HG03135 (cell line): Measurements from ENCODE around the gene SIAH2.

Experiments used
- ATAC-seq: cut with Tn5 transposase; IDR thresholded peaks from one replicate; pipeline ENCODE4 v1.9.1; 2021; ENCODE audit warnings: mild to moderate bottlenecking, moderate library complexity; ENCODE audit not compliant: unreplicated experiment

SIAH2 gene

GRCh38 chr3:150736903-150737832 lies 25.8 kb downstream of the SIAH2 start:
- no peak for ATAC-seq

- no peak for ATAC-seq
These were observed 26.7 kb downstream of the SIAH2 start for GRCh38 chr3:150736316-150736719.

GRCh38 chr3:150734795-150735119 lies 28.2 kb downstream of the SIAH2 start:
- ATAC-seq, result no peak

- ATAC-seq, result no peak
These were observed 28.8 kb downstream of the SIAH2 start for GRCh38 chr3:150733936-150734794.

- no peak for ATAC-seq
These were observed 29.5 kb downstream of the SIAH2 start for GRCh38 chr3:150733373-150733935.

- ATAC-seq, result no peak
These were observed 33.1 kb downstream of the SIAH2 start for GRCh38 chr3:150729682-150730360.

- no peak for ATAC-seq
These were observed 35.1 kb downstream of the SIAH2 start for GRCh38 chr3:150727653-150728502.

GRCh38 chr3:150725548-150725947 lies 37.4 kb downstream of the SIAH2 start:
- no peak for ATAC-seq

- no peak for ATAC-seq
These were observed 39.0 kb downstream of the SIAH2 start for GRCh38 chr3:150723946-150724345.

GRCh38 chr3:150722267-150722666 lies 40.7 kb downstream of the SIAH2 start:
- no peak for ATAC-seq

GRCh38 chr3:150721285-150722130 lies 41.5 kb downstream of the SIAH2 start:
- ATAC-seq, result no peak

- ATAC-seq, result no peak
These were observed 42.5 kb downstream of the SIAH2 start for GRCh38 chr3:150720444-150720843.

GRCh38 chr3:150710097-150710496 lies 52.9 kb downstream of the SIAH2 start:
- no peak for ATAC-seq

- ATAC-seq, result peak; percentile 98
These were observed 59.1 kb downstream of the SIAH2 start, which contains the start of gene ERICH6 for GRCh38 chr3:150703756-150704344. ERICH6 (minus strand) TSS chr3:150703920; CDS start chr3:150703898, 22 bp downstream.

GRCh38 chr3:150703299-150703755 lies 59.6 kb downstream of the SIAH2 start:
- peak; percentile 16 for ATAC-seq

GRCh38 chr3:150699068-150699639 lies 63.8 kb downstream of the SIAH2 start:
- ATAC-seq, result no peak

GRCh38 chr3:150697646-150698045 lies 65.3 kb downstream of the SIAH2 start:
- ATAC-seq, result no peak

GRCh38 chr3:150691414-150692040 lies 71.4 kb downstream of the SIAH2 start:
- no peak for ATAC-seq
